Hematopoietic multipotent progenitor cell treated with erythropoietin and hydrocortisone succinate and interleukin-3 and kit ligand, for 8 days (in vitro differentiated cells): ENCODE data around the gene ANKRD24.
"Not testable (repeated sequence)": the region's sequence is repeated elsewhere in the genome, so short reads cannot be mapped to it uniquely, and the experiment has no call there.

Experiments
- DNase-seq: peaks from one replicate; pipeline ENCODE4 v3.0.0-alpha.2; 2015

Gene ANKRD24

GRCh38 chr19:4199699-4200293 is 17.3 kb downstream of the ANKRD24 start:
- no peak for DNase-seq

DNA sequence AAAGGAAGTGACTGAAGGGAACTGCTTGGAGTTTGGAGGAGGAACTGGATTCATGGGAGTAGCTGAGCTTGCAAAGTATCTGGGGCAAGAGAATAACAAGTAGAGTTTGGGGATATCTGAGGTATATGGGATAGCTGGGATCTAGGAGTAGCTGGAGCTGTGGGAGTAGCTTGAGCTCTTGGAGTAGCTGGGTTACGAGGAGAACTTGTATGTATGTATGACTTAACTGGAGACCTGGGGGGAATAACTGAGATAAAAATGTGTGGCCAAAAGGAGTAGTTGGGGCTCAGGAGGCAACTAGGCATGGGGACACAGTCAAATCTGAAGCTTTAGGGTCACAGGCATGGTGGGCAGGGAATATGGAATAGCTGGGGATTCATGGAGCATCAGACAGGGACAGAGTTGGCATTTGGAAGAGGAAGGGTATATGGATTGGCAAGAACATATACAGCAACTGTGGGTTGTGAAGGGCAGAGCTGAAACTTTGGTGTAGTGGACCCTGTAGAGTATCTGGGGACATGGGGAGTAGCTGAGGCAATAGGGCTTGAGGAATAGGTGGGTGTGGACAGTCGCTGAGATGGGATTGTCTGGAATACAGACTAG is 18.6 kb downstream of the ANKRD24 start:
- DNase-seq: no peak

GRCh38 chr19:4201798-4202197 is 19.3 kb downstream of the ANKRD24 start:
- DNase-seq: no peak

DNA sequence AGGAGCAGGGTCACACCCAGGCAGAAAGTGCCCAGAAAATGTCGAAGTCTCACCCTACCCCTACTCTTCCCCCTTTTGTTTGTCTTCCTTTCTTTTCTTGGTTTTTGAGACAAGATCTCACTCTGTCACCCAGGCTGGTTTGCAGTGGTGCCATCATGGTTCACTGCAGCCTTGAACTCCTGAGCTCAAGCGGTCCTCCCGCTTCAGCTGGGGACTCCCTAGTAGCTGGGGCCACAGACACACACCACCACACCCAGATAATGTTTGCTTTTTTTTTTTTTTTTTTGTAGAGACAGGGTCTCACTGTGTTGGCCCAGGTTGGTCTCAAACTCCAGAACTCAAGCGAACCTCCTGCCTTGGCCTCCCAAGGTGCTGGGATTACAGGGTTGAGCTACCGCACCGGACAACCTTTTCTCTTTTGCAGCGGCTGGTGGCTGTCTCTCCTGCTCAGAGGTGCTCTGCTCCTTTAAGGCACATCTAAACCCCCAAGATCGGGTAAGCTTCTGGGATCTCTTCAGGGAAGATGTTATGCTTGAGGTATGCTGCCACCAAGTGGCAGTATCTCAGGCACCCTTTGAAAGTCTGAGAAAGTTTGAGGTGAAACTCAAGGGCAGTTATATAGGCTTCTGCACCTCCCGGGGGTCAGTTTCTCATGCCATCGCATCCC is 24.5 kb downstream of the ANKRD24 start:
- DNase-seq: peak; percentile 72

GRCh38 chr19:4208385-4209094 is 26.1 kb downstream of the ANKRD24 start:
- DNase-seq: peak; percentile 41

GRCh38 chr19:4210166-4210731 is 27.8 kb downstream of the ANKRD24 start:
- DNase-seq: no peak

GRCh38 chr19:4213116-4213515 is 30.6 kb downstream of the ANKRD24 start:
- no peak for DNase-seq

DNA sequence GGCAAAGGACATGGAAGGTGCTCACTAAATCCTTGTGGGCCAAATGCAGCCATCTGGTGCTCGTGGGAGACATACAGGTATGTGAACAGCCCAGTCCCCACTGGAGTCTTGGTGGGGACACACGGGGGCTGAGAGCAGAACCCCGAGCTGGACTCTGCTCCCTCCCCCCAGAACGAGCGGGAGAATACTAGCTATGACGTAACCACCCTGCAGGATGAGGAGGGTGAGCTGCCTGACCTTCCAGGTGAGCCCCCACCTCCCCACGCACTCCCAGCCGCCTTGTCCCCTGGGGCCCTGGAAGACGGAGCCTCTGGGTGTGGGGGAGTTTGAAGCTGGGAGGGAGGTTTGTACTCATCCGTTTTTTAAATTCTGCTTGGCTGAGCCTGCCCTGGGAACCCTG is 33.3 kb downstream of the ANKRD24 start:
- no peak for DNase-seq

- DNase-seq: no peak
These were observed 34.4 kb downstream of the ANKRD24 start for GRCh38 chr19:4216846-4217245.

DNA sequence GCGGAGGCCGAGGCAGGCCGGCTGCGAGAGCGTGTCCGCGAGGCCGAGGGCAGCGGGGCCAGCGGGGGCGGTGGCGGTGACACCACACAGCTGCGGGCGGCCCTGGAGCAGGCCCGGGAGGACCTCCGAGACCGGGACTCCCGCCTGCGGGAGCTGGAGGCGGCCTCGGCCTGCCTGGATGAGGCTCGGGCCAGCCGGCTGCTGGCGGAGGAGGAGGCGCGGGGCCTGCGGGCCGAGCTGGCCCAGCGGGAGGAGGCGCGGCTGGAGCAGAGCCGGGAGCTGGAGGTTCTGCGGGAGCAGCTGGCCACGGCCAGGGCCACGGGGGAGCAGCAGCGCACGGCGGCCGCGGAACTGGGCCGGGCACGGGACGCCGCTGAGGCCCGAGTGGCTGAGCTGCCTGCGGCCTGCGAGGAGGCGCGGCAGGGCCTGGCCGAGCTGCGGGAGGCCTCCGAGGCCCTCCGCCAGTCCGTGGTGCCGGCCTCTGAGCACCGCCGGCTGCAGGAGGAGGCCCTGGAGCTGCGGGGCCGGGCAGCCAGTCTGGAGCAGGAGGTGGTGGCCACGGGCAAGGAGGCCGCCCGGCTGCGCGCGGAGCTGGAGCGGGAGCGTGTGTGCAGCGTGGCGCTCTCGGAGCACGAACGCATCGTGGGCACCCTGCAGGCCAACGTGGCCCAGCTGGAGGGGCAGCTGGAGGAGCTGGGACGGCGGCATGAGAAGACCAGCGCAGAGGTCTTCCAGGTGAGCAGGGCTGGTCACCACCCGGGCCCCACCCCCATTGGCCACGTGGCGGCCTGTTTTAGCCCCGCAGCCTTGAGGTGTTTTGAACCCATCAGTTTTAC is 35.2 kb downstream of the ANKRD24 start:
- no peak for DNase-seq

- not testable (repeated sequence) for DNase-seq
These were observed 36.0 kb downstream of the ANKRD24 start for GRCh38 chr19:4218523-4218922.

GRCh38 chr19:4220188-4220587 is 37.7 kb downstream of the ANKRD24 start:
- DNase-seq: no peak

DNA sequence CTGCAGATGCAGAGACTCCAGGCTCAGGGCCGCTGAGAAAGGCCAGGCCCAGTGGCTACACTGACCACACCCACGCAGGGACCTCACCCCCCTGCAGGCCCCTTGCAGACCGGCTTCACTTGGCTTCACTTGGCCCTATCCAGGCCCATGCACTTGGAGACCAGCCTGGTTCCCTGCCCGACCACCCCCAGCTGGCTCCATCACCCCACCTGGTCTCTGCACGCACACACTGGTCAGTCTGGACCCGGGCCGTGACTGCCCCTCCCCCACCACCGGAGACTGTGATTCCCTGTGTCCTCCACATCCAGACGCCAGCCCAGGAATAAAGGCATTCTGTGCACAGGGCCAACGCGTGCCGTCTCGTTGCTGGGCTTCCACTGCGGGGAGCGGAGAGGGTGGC is 42.0 kb downstream of the ANKRD24 start:
- DNase-seq: no peak

DNA sequence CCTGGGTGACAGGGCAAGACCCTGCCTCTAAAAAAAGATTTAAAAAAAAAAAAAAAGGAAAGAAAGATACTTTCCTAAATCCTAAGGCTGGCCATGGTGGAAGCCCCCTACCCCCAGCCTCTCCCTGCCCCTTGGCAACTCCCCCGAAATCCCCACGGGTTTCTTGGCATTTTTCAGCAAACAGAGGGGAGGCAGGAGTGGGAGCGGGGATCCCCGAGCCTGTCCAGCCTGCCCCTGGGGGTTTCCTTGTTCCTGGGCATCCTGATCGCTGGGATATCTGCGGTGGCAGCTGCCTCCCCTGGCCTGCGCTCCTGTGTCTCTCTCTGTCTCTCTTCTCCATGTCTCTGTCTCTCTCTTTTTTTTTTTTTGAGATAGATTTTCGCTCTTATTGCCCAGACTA is 43.4 kb downstream of the ANKRD24 start:
- no peak for DNase-seq

DNA sequence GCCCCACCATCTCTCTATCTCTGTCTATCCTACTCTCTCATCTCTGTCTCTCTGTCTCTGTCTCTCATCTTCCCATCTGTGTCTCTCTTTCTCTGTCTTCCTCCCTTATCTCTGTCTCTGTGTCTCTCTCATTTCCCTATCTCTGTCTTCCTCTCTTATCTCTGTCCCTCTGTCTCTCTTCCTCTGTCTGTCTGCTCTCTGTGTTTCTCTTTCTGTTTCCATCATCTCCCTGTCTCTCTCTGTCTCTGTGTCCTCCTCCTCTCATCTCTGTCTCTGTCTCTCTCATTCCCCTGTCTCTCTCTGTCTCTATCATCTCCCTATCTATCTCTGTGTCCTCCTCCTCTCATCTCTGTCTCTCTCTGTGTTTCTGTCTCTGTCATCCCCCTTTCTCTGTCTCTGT is 45.3 kb downstream of the ANKRD24 start:
- DNase-seq: no peak

DNA sequence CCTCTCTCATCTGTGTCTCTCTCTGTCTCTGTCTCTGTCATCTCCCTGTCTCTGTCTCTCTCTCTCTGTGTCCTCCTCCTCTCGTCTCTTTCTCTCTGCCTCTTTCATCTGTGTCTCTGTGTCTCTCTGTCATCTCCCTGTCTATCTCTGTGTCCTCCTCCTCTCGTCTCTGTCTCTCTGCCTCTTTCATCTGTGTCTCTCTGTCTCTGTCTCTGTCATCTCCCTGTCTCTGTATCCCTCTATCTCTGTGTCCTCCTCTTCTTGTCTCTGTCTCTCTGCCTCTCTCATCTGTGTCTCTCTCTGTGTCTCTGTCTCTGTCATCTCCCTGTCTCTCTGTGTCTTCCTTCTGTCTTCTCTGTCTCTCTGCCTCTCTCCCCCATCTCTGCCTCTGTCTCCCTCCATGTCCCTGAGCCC is 46.3 kb downstream of the ANKRD24 start:
- no peak for DNase-seq

DNA sequence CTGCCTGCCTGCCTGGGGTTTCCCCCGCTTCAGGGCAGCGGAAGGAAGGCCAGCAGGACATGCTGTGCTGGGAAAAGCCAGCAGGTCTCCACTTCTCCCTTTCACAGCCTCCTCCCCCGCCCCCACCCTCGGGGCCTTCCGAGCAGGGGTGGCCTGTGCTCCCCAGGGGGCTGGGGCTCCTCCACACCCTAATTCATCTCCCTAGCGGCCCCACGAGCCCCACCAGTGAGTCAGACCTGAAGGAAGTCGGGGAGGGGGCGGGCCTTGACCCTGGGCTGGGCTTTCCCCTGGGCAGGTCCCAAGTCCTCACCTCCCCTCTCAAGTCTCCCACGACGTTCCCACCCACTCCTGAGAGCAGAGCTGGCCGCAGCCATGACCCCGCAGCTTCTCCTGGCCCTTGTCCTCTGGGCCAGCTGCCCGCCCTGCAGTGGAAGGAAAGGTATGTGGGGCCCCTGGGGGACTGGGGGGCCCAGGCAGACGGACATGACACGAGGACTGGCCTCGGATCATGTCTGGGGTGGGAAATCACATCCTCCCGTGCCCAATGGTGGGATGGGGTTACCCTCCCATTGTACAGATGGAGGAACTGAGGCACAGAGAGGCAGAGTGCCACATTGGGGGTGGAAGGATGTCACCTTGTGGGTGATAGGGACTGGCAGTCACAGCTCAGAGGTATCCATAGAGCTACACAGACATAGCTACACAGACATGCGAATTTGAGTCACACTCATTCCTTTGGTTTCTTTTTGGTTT is 46.9 kb downstream of the ANKRD24 start, which contains the start of gene EBI3:
Gene EBI3, plus strand, starts transcription at position 345 of the 753 bp plus-strand sequence. Its CDS starts 28 bp downstream, at position 373.
- no peak for DNase-seq

GRCh38 chr19:4230237-4230636 is 47.7 kb downstream of the ANKRD24 start:
- not testable (repeated sequence) for DNase-seq

- DNase-seq: not testable (repeated sequence)
These were observed 49.0 kb downstream of the ANKRD24 start for GRCh38 chr19:4231521-4231920.

- not testable (repeated sequence) for DNase-seq
These were observed 49.6 kb downstream of the ANKRD24 start for GRCh38 chr19:4232139-4232538.

DNA sequence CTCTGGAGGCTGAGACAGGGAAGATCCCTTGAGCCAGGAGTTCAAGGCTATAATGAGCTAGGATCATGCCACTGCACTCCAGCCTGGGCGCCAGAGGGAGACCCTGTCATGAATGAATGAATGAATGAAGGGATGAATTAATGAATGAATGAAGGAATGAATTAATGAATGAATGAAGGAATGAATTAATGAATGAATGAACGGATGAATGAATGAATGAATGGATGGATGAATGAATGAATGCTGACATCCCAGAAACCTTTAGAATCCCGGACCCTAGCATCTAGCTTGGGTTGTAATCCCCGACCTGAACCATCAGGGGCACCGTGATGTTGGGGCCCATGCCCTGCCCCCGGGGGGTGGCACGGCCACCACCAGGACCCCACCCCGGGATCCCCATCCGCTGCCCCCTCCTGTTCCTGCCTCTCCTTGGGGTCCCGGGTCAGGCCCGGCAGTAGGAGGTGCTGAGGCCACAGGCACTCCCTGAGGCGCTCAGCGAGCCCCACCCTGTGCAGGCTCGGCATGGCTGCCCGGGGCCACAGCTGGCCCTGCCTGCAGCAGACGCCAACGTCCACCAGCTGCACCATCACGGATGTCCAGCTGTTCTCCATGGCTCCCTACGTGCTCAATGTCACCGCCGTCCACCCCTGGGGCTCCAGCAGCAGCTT is 50.3 kb downstream of the ANKRD24 start:
- no peak for DNase-seq
